ENCODE data around the gene SLC9A9. TPM values are rescaled to one million over a fixed set of nuclear protein-coding genes. Genes with fewer than 3 reads are reported as not detected.

SLC9A9 gene
- total RNA-seq, 1 experiment from 2014 or later, result 2.2 TPM

DNA sequence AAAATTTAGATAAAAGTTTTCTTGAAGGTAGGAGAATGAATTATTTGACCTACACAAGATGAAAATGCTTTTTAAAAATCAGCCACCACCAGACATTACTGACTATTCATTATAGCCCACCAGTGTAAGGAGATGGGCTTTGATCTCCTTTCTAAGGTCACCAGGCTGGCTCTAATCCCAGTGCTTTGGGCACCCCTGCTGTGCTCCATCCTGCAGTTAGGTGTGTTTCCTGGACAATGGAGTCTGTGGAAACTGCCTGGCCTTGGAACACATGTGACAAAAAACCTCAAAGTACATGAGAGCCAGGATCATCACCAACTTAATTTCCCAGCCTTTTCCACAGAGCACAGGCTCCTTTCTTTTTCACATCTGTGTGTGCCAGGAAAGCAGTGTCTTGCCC is 467.8 kb downstream of the SLC9A9 start:
- no peaks in the 10 kb centered on the region for H3K9me2 ChIP-seq (replicated peaks; ENCODE audit: insufficient read depth, low read length)
- H3K4me1 ChIP-seq (ENCODE audit: low read length), result peaks cover 57% of the 10 kb centered on the region
- H3K79me2 ChIP-seq (ENCODE audit: low read length), result no peaks in the 10 kb centered on the region
- H3K27me3 ChIP-seq (ENCODE audit: low read length), result no peaks in the 10 kb centered on the region
- H3K4me2 ChIP-seq (ENCODE audit: low read depth, low read length, poor library complexity, severe bottlenecking), result no peak overlapping the region
- no peaks in the 10 kb centered on the region for H3K9me3 ChIP-seq (ENCODE audit: low read length)
- DNase-seq, result no peak
- no peak overlapping the region for H3K4me3 ChIP-seq (ENCODE audit: low read length)
- H3K9ac ChIP-seq (ENCODE audit: low read length), result no peak overlapping the region
- no peaks in the 10 kb centered on the region for H4K20me1 ChIP-seq (ENCODE audit: insufficient read depth, low read depth, low read length)
- H3K27ac ChIP-seq (ENCODE audit: low read length), result no peak overlapping the region
- no peak overlapping the region for H2AFZ ChIP-seq (ENCODE audit: low read length)
- H3K36me3 ChIP-seq (ENCODE audit: insufficient read depth, low read length), result no peaks in the 10 kb centered on the region; the same call in 1 of the 2 replicates

DNA sequence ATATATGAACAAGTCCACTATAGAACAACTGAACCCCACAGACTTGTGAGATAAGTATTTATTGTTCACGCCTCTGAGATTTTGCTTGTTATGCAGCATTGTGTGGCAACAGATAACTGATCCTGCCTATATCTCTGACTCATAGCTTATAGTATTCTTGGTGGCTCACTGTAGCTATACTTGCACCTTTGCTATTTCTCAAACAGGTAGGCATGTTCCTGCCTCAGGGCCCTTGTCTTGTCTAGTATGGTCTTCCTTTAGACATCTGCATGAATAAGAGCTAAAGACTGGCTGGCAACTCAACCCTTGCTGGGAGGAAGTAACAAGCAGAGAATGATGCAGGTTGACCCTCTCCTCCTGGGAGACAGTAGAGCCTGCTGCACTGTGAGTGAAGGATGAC is 472.6 kb downstream of the SLC9A9 start:
- H3K9me3 ChIP-seq (ENCODE audit: low read length), result no peaks in the 10 kb centered on the region
- no peaks in the 10 kb centered on the region for H3K9me2 ChIP-seq (replicated peaks; ENCODE audit: insufficient read depth, low read length)
- no peak overlapping the region for H3K4me3 ChIP-seq (ENCODE audit: low read length)
- no peak overlapping the region for H3K27ac ChIP-seq (ENCODE audit: low read length)
- H3K27me3 ChIP-seq (ENCODE audit: low read length), result no peaks in the 10 kb centered on the region
- 0 out of 2 replicates have a peak overlapping the region, but pooled peaks have one; percentile 80 for H2AFZ ChIP-seq (ENCODE audit: low read length)
- no peaks in the 10 kb centered on the region for H4K20me1 ChIP-seq (ENCODE audit: insufficient read depth, low read depth, low read length)
- no peaks in the 10 kb centered on the region for H3K79me2 ChIP-seq (ENCODE audit: low read length)
- DNase-seq, result no peak
- peaks cover 21% of the 10 kb centered on the region for H3K4me1 ChIP-seq (ENCODE audit: low read length)
- H3K4me2 ChIP-seq (ENCODE audit: low read depth, low read length, poor library complexity, severe bottlenecking), result no peak overlapping the region
- H3K36me3 ChIP-seq (ENCODE audit: insufficient read depth, low read length), result no peaks in the 10 kb centered on the region
- H3K9ac ChIP-seq (ENCODE audit: low read length), result no peak overlapping the region

DNA sequence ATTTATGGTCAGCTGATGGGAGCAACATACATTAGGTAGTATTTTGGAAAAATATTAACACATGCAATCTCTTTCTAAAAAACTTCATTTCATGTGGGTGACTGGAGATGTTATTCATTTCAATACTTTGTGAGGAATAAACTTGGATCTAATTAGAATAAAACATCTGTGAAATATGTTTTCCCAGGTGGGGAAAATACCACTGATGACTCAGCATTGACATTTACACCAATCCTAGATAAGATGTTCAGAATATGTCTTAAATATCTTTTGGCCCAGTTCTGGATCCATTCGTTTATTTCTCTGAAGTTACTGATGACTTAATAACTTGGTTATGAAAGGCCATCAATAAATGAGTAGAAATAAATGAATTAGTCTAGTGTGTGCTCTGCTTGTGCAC is 481.1 kb downstream of the SLC9A9 start:
- no peak for DNase-seq
- Histone ChIP-seq H3K4me2 (ENCODE audit: low read depth, low read length, poor library complexity, severe bottlenecking) (no peak overlapping the region), H3K9me2 (replicated peaks; ENCODE audit: insufficient read depth, low read length) (no peaks in the 10 kb centered on the region), H3K9ac (ENCODE audit: low read length) (no peak overlapping the region), H3K27me3 (ENCODE audit: low read length) (no peaks in the 10 kb centered on the region), H3K9me3 (ENCODE audit: low read length) (no peaks in the 10 kb centered on the region), H4K20me1 (ENCODE audit: insufficient read depth, low read depth, low read length) (no peaks in the 10 kb centered on the region), H3K4me3 (ENCODE audit: low read length) (no peak overlapping the region), H2AFZ (ENCODE audit: low read length) (no peak overlapping the region), H3K4me1 (ENCODE audit: low read length) (peaks cover 43% of the 10 kb centered on the region), H3K79me2 (ENCODE audit: low read length) (no peaks in the 10 kb centered on the region), H3K36me3 (ENCODE audit: insufficient read depth, low read length) (no peaks in the 10 kb centered on the region), H3K27ac (ENCODE audit: low read length) (no peak overlapping the region)

DNA sequence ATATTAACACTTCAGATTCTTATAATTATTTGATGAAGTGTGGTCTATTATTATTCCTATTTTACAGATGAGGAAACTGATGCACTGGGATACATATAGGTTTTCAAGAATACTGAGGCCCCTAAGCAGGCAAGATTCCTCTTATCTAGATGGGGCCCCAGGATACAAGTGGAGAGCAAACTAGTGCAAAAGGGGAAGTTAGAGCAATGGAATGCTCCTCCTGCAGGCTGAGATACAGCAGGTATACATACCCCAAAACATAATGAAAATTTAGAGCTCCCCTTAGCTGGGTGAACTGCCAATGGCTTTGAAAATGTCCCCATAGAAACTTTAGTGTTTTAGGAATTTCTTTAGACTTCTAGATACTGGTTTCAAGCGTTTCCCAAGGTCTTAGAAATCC is 481.6 kb downstream of the SLC9A9 start:
- H4K20me1 ChIP-seq (ENCODE audit: insufficient read depth, low read depth, low read length), result no peaks in the 10 kb centered on the region
- H3K4me3 ChIP-seq (ENCODE audit: low read length), result no peak overlapping the region
- no peaks in the 10 kb centered on the region for H3K27me3 ChIP-seq (ENCODE audit: low read length)
- H3K4me2 ChIP-seq (ENCODE audit: low read depth, low read length, poor library complexity, severe bottlenecking), result no peak overlapping the region
- DNase-seq, result no peak
- no peak overlapping the region for H3K9ac ChIP-seq (ENCODE audit: low read length)
- H3K79me2 ChIP-seq (ENCODE audit: low read length), result no peaks in the 10 kb centered on the region
- no peaks in the 10 kb centered on the region for H3K36me3 ChIP-seq (ENCODE audit: insufficient read depth, low read length)
- no peaks in the 10 kb centered on the region for H3K9me2 ChIP-seq (replicated peaks; ENCODE audit: insufficient read depth, low read length)
- no peak overlapping the region for H2AFZ ChIP-seq (ENCODE audit: low read length)
- no peaks in the 10 kb centered on the region for H3K9me3 ChIP-seq (ENCODE audit: low read length)
- H3K27ac ChIP-seq (ENCODE audit: low read length), result no peak overlapping the region
- peaks cover 45% of the 10 kb centered on the region for H3K4me1 ChIP-seq (ENCODE audit: low read length)

DNA sequence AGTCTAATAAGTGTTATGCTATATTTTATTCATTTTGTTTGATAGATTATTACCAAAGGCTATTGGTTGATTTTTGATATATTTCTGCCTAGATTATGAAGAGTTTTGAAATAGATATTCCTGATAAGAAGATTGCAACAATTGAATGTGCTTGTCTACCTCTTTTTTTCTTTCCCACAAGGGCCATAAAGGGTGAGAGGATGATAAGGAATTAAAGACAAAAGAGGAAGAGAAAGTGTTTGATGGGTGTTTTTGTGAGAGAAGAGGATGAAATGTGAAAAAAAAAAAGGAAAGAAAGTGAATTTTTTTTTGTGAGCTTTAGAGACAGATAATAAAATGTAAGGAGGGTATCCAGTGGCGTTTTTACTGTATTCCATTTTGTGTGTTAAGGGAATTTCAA is 484.3 kb downstream of the SLC9A9 start:
- Histone ChIP-seq H3K9me3 (ENCODE audit: low read length) (no peaks in the 10 kb centered on the region), H3K27me3 (ENCODE audit: low read length) (no peaks in the 10 kb centered on the region), H4K20me1 (ENCODE audit: insufficient read depth, low read depth, low read length) (no peaks in the 10 kb centered on the region), H3K9ac (ENCODE audit: low read length) (no peak overlapping the region), H3K79me2 (ENCODE audit: low read length) (no peaks in the 10 kb centered on the region), H3K4me2 (ENCODE audit: low read depth, low read length, poor library complexity, severe bottlenecking) (peak overlapping the region; percentile 67), H3K27ac (ENCODE audit: low read length) (no peak overlapping the region), H3K4me1 (ENCODE audit: low read length) (peaks cover 72% of the 10 kb centered on the region), H2AFZ (ENCODE audit: low read length) (no peak overlapping the region), H3K9me2 (replicated peaks; ENCODE audit: insufficient read depth, low read length) (no peaks in the 10 kb centered on the region), H3K36me3 (ENCODE audit: insufficient read depth, low read length) (no peaks in the 10 kb centered on the region), H3K4me3 (ENCODE audit: low read length) (peak overlapping the region; percentile 19; the same call in 1 of the 2 replicates)
- DNase-seq, result no peak

DNA sequence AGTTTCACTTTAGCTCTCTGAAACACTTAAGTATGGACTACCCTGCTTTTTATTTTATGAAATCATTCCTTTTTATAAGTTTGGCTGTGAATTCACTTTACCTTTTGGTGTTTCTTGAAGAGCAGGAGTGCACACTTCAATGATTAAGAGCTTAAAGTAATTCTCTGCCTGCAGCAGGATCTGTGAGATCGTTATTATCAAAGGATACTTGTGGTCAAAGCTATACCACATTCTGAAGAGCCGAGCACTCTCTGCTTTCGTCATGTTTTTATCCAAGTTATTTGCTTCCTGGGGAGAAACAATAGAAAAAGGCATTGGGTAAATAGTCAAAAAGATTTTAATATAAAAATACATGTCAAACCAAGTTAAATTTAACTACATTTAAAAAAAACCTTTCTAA is 485.0 kb downstream of the SLC9A9 start:
- H3K9ac ChIP-seq (ENCODE audit: low read length), result peak overlapping the region; percentile 41
- peak; percentile 48 for DNase-seq
- H2AFZ ChIP-seq (ENCODE audit: low read length), result no peak overlapping the region
- H4K20me1 ChIP-seq (ENCODE audit: insufficient read depth, low read depth, low read length), result no peaks in the 10 kb centered on the region
- no peaks in the 10 kb centered on the region for H3K36me3 ChIP-seq (ENCODE audit: insufficient read depth, low read length)
- no peaks in the 10 kb centered on the region for H3K27me3 ChIP-seq (ENCODE audit: low read length)
- H3K4me3 ChIP-seq (ENCODE audit: low read length), result peak overlapping the region; percentile 19
- H3K4me2 ChIP-seq (ENCODE audit: low read depth, low read length, poor library complexity, severe bottlenecking), result peak overlapping the region; percentile 67
- no peaks in the 10 kb centered on the region for H3K9me3 ChIP-seq (ENCODE audit: low read length)
- H3K27ac ChIP-seq (ENCODE audit: low read length), result peak overlapping the region; percentile 3; the same call in 1 of the 2 replicates
- no peaks in the 10 kb centered on the region for H3K9me2 ChIP-seq (replicated peaks; ENCODE audit: insufficient read depth, low read length)
- H3K4me1 ChIP-seq (ENCODE audit: low read length), result peaks cover 79% of the 10 kb centered on the region
- no peaks in the 10 kb centered on the region for H3K79me2 ChIP-seq (ENCODE audit: low read length)

DNA sequence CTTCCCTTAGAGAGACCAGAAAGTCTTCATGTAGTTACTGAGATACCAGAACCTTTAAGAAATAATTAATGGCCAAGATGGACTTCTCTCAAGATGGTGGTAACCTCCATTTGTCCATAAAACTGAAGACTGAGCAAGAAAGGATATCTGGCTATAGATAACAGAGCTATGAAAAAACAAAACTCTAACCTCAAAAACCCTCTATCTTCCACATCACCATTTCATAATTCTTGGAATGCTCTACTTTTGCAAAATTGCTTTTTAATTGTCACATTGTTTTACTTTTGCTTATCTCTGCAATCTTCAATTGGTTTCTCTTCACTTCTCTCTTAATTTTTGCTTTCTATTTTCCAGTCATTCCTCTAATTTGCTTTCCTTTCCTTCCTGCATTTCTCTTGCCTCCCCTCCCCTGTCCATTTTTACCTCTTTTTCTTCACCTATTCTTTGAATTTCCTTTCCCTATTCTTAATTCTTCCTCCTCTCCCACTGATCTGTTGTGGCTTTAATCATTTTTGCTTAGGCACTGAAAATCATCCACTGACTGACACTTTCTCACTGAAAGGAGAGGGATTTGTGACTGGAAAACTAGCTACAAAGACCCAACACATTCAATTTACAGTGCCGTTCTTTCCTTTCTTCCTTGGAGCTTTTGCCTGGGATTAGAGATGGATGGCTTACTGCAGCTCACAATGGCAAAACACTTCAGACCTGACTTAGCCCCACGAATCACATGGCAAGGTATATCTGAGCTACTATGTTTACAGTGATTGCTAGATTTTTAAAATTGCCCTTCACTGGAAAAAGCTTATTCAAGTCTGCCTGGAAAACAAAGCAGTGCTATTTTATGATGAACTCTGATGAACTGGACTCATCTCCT is 485.9 kb downstream of the SLC9A9 start:
- no peaks in the 10 kb centered on the region for H4K20me1 ChIP-seq (ENCODE audit: insufficient read depth, low read depth, low read length)
- no peak overlapping the region for H3K4me3 ChIP-seq (ENCODE audit: low read length)
- H2AFZ ChIP-seq (ENCODE audit: low read length), result no peak overlapping the region
- H3K9me3 ChIP-seq (ENCODE audit: low read length), result no peaks in the 10 kb centered on the region
- peak overlapping the region; percentile 67 for H3K4me2 ChIP-seq (ENCODE audit: low read depth, low read length, poor library complexity, severe bottlenecking)
- H3K79me2 ChIP-seq (ENCODE audit: low read length), result no peaks in the 10 kb centered on the region
- H3K9ac ChIP-seq (ENCODE audit: low read length), result no peak overlapping the region
- no peak for DNase-seq
- no peaks in the 10 kb centered on the region for H3K27me3 ChIP-seq (ENCODE audit: low read length)
- no peaks in the 10 kb centered on the region for H3K9me2 ChIP-seq (replicated peaks; ENCODE audit: insufficient read depth, low read length)
- H3K36me3 ChIP-seq (ENCODE audit: insufficient read depth, low read length), result no peaks in the 10 kb centered on the region
- no peak overlapping the region for H3K27ac ChIP-seq (ENCODE audit: low read length)
- H3K4me1 ChIP-seq (ENCODE audit: low read length), result peaks cover 80% of the 10 kb centered on the region

DNA sequence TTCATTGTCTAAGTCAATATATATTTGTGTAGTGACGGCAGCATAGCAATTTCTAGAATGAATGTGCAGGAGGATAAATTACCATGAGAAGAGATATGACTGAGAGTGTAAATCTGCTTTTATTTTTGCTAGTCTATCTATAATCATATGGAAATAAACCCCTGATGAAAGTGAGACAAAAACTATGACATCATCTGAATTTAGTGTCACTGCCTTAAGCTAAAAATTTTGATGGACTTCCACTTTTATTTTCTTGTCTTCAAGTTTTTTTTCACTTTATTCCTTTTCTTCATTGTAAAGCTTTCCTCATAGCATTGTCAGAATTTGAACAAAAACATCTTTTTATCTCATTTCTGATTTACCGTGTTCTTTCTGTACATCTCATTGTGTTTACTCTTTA is 486.7 kb downstream of the SLC9A9 start:
- H2AFZ ChIP-seq (ENCODE audit: low read length), result no peak overlapping the region
- no peak for DNase-seq
- H3K4me1 ChIP-seq (ENCODE audit: low read length), result peaks cover 73% of the 10 kb centered on the region
- no peaks in the 10 kb centered on the region for H3K36me3 ChIP-seq (ENCODE audit: insufficient read depth, low read length)
- no peak overlapping the region for H3K27ac ChIP-seq (ENCODE audit: low read length)
- H4K20me1 ChIP-seq (ENCODE audit: insufficient read depth, low read depth, low read length), result no peaks in the 10 kb centered on the region
- H3K4me2 ChIP-seq (ENCODE audit: low read depth, low read length, poor library complexity, severe bottlenecking), result no peak overlapping the region
- H3K9me2 ChIP-seq (replicated peaks; ENCODE audit: insufficient read depth, low read length), result no peaks in the 10 kb centered on the region
- no peaks in the 10 kb centered on the region for H3K9me3 ChIP-seq (ENCODE audit: low read length)
- no peaks in the 10 kb centered on the region for H3K79me2 ChIP-seq (ENCODE audit: low read length)
- no peak overlapping the region for H3K4me3 ChIP-seq (ENCODE audit: low read length)
- no peaks in the 10 kb centered on the region for H3K27me3 ChIP-seq (ENCODE audit: low read length)
- H3K9ac ChIP-seq (ENCODE audit: low read length), result no peak overlapping the region
